IPS DF 4.7 (cell line): ENCODE results near the gene SLCO1C1.

Experiments
- DNase-seq: peaks from one replicate; pipeline ENCODE4 v3.0.0-alpha.2; 2013; ENCODE audit warnings: low spot score; ENCODE audit errors: extremely low read depth

The SLCO1C1 gene

DNA sequence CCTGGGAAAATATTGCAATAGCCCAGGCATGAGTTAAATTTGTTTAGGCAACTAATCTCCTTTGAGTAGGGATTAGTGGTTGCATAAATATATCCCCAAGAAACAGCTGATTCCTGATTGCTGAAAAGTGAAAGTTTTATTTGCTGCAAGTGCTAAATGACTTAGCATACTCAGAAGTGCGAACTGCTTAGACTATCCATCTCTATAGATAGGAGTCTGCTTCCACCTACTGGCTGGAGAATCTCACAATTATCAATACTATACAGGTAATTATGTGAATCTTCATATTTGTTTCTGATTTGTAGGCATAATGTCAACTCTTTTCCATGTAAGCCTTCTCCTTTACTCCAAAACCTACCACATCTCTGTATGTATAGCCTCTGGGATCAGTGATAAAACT, 103.4 kb downstream of the SLCO1C1 start:
- no peak for DNase-seq

GRCh38 chr12:20800160-20800559, 105.0 kb downstream of the SLCO1C1 start:
- no peak for DNase-seq

DNA sequence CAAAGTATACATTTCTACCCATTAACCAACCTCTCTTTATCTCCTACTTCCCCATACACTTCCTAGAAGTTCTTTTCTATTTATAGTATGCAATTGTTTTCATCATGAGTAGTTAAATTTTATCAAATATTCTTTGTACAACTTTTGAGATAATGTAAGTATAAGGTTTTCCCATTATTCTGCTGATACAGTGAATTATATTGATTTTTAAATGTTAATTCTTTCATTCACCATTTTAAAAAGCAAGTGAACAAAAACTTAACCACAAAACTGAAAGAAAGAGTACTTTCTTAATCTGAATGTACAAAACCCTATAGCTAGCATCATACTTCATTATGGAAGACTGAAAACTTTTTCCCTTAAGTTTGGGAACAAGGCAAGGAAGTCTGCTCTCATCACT, 105.9 kb downstream of the SLCO1C1 start:
- DNase-seq = no peak
